Bone marrow (tissue), 2 donors: Measurements from ENCODE around the gene RPL41.
"Not testable (repeated sequence)": the region's sequence is repeated elsewhere in the genome, so short reads cannot be mapped to it uniquely, and the experiment has no call there.

Experiments
- DNase-seq, 2 donors: peaks; one replicate each; lab custom pipeline; 2025; lab: John Stamatoyannopoulos, UW

Gene RPL41

GRCh38 chr12:56116267-56117081 is at the start of gene RPL41:
TSS of gene RPL41 (plus strand) at chr12:56116633.
- DNase-seq: peak; percentile 89 to 96

GRCh38 chr12:56071648-56072047 is 44.8 kb upstream of the RPL41 start:
- DNase-seq: no peak

GRCh38 chr12:56074396-56074795 is 42.0 kb upstream of the RPL41 start:
- no peak for DNase-seq

- not testable (repeated sequence) for DNase-seq
Measured at GRCh38 chr12:56077966-56078365, 38.5 kb upstream of the RPL41 start.

- DNase-seq: no peak
Measured at GRCh38 chr12:56078427-56078826, 38.0 kb upstream of the RPL41 start.

- DNase-seq: peak; percentile 4 to 49
Measured at GRCh38 chr12:56078931-56079722, 37.3 kb upstream of the RPL41 start.

GRCh38 chr12:56079723-56080555 is 36.5 kb upstream of the RPL41 start, which contains the start of gene ERBB3:
TSS of gene ERBB3 (plus strand) at chr12:56080165. CDS start at chr12:56080301, 136 bp downstream.
- peak; percentile 66 to 67 for DNase-seq

- DNase-seq: no peak
Measured at GRCh38 chr12:56080556-56081138, 35.8 kb upstream of the RPL41 start.

- no peak for DNase-seq
Measured at GRCh38 chr12:56081393-56082347, 34.8 kb upstream of the RPL41 start.

- DNase-seq: no peak
Measured at GRCh38 chr12:56082382-56082781, 34.1 kb upstream of the RPL41 start.

GRCh38 chr12:56082967-56083366 is 33.5 kb upstream of the RPL41 start:
- DNase-seq: no peak

- no peak for DNase-seq
Measured at GRCh38 chr12:56084958-56085543, 31.4 kb upstream of the RPL41 start.

- DNase-seq: no peak
Measured at GRCh38 chr12:56086096-56086495, 30.3 kb upstream of the RPL41 start.

- DNase-seq: no peak
Measured at GRCh38 chr12:56086608-56087007, 29.8 kb upstream of the RPL41 start.

GRCh38 chr12:56087220-56087619 is 29.2 kb upstream of the RPL41 start:
- no peak for DNase-seq

- DNase-seq: no peak
Measured at GRCh38 chr12:56097738-56098137, 18.7 kb upstream of the RPL41 start.

GRCh38 chr12:56098592-56098991 is 17.8 kb upstream of the RPL41 start:
- no peak for DNase-seq

GRCh38 chr12:56099787-56100186 is 16.6 kb upstream of the RPL41 start:
- no peak for DNase-seq

- no peak for DNase-seq
Measured at GRCh38 chr12:56101045-56101444, 15.4 kb upstream of the RPL41 start.

GRCh38 chr12:56102683-56103065 is 13.8 kb upstream of the RPL41 start:
- no peak for DNase-seq
